CD14-positive monocyte (primary cell): Measurements from ENCODE around the gene APOBEC3F. TPM values are rescaled to one million over a fixed set of nuclear protein-coding genes. Genes with fewer than 3 reads are reported as not detected.

Source experiments
- DNase-seq, 3 donors: peaks; one replicate each; pipeline ENCODE4 v3.0.0-alpha.2; 2011 to 2022
- H2AFZ ChIP-seq: 2 replicates; pipeline ENCODE4 v1.6.0; 2012; ENCODE audit warnings: mild to moderate bottlenecking, low read depth, low read length, inconsistent platforms; ENCODE audit not compliant: insufficient read depth, poor library complexity, severe bottlenecking
- H3K27ac ChIP-seq, 2 donors: 1 replicate in 1 of 2; 2 replicates in 1 of 2; pipeline ENCODE4 v1.5.1; 2012 to 2013; ENCODE audit warnings: low read length in 2 of 2, control low read depth in 1 of 2, inconsistent platforms in 1 of 2, low read depth in 1 of 2, mild to moderate bottlenecking in 1 of 2
- H3K27me3 ChIP-seq, 2 donors: one replicate each; pipeline versions ENCODE4 v1.6.0 to v1.6.1; 2011 to 2013; ENCODE audit warnings: low read length in 2 of 2; ENCODE audit not compliant: control insufficient read depth in 2 of 2, insufficient read depth in 2 of 2
- H3K36me3 ChIP-seq, 2 donors: replicated peaks in 1 of 2; 1 replicate in 1 of 2; 2 replicates in 1 of 2; pipeline versions ENCODE4 v1.5.1 to v1.6.1; 2012 to 2013; ENCODE audit warnings: low read length in 2 of 2, control low read depth in 1 of 2, inconsistent platforms in 1 of 2, mild to moderate bottlenecking in 1 of 2; ENCODE audit not compliant: insufficient read depth in 2 of 2, control insufficient read depth in 1 of 2
- H3K4me1 ChIP-seq, 2 donors: 1 replicate in 1 of 2; 2 replicates in 1 of 2; pipeline versions ENCODE4 v1.5.1 to v1.6.1; 2012 to 2013; ENCODE audit warnings: low read length in 2 of 2, control low read depth in 1 of 2, inconsistent platforms in 1 of 2, mild to moderate bottlenecking in 1 of 2, moderate library complexity in 1 of 2; ENCODE audit not compliant: insufficient read depth in 2 of 2, control insufficient read depth in 1 of 2
- H3K4me2 ChIP-seq: replicated peaks from 2 replicates; pipeline ENCODE3; 2012; ENCODE audit warnings: low read length, moderate library complexity, mild to moderate bottlenecking; ENCODE audit not compliant: poor library complexity, severe bottlenecking; ENCODE audit errors: extremely low read depth
- H3K4me3 ChIP-seq, 3 experiments: fragments of 200-600 bp in 1 of 3; sonication (generic) in 1 of 3; replicated peaks in 1 of 3; 1 replicate in 2 of 3; 2 replicates in 1 of 3; pipeline ENCODE4 v1.5.1; 2011 to 2013; ENCODE audit warnings: low read length in 3 of 3, mild to moderate bottlenecking in 3 of 3, control low read depth in 2 of 3, low read depth in 2 of 3, inconsistent platforms in 1 of 3, moderate library complexity in 1 of 3
- H3K79me2 ChIP-seq: 2 replicates; pipeline ENCODE4 v1.6.0; 2012; ENCODE audit warnings: mild to moderate bottlenecking, control low read depth, inconsistent platforms, low read length, moderate library complexity; ENCODE audit not compliant: insufficient read depth
- H3K9ac ChIP-seq: 2 replicates; pipeline ENCODE4 v1.6.0; 2017; ENCODE audit warnings: low read length, mild to moderate bottlenecking; ENCODE audit not compliant: insufficient read depth, poor library complexity, severe bottlenecking
- H3K9me3 ChIP-seq, 2 donors: replicated peaks in 1 of 2; 1 replicate in 1 of 2; 2 replicates in 1 of 2; pipeline versions ENCODE4 v1.5.1 to v1.6.1; 2012 to 2013; ENCODE audit warnings: low read length in 2 of 2, control low read depth in 1 of 2; ENCODE audit not compliant: control insufficient read depth in 1 of 2, insufficient read depth in 1 of 2
- H4K20me1 ChIP-seq: 2 replicates; pipeline ENCODE4 v1.6.0; 2012; ENCODE audit warnings: mild to moderate bottlenecking, low read length, control low read depth, moderate library complexity; ENCODE audit not compliant: insufficient read depth
- H3K27ac Mint-ChIP-seq, 7 donors: one replicate each; pipeline ENCODE4 v1.8.0; 2020; ENCODE audit warnings: mild to moderate bottlenecking in 7 of 7, mixed read lengths in 7 of 7, moderate library complexity in 6 of 7, inconsistent platforms in 2 of 7
- H3K27me3 Mint-ChIP-seq, 3 donors: one replicate each; pipeline ENCODE4 v1.8.0; 2021 to 2022; ENCODE audit warnings: low read depth in 3 of 3, mild to moderate bottlenecking in 3 of 3, mixed read lengths in 3 of 3, moderate library complexity in 3 of 3, inconsistent platforms in 1 of 3
- H3K36me3 Mint-ChIP-seq, 2 donors: one replicate each; pipeline ENCODE4 v1.8.0; 2020; ENCODE audit warnings: mixed read lengths in 2 of 2, inconsistent platforms in 1 of 2, mild to moderate bottlenecking in 1 of 2
- H3K4me1 Mint-ChIP-seq: one replicate; pipeline ENCODE4 v1.8.0; 2020; ENCODE audit warnings: mild to moderate bottlenecking, mixed read lengths
- H3K4me3 Mint-ChIP-seq, 2 donors: one replicate each; pipeline ENCODE4 v1.8.0; 2020; ENCODE audit warnings: mild to moderate bottlenecking in 2 of 2, mixed read lengths in 2 of 2, moderate library complexity in 1 of 2
- H3K9me3 Mint-ChIP-seq, 7 donors: one replicate each; pipeline ENCODE4 v1.8.0; 2020 to 2022; ENCODE audit warnings: mixed read lengths in 7 of 7, mild to moderate bottlenecking in 6 of 7, moderate library complexity in 6 of 7, inconsistent platforms in 2 of 7
- CTCF ChIP-seq: fragments of 200-600 bp; IDR thresholded peaks from one replicate; pipeline ENCODE4 v1.8.0; 2022; ENCODE audit warnings: antibody characterized with exemption, mild to moderate bottlenecking
- WGBS: methylation state at CpG from one replicate; pipeline ENCODE4 v1.1.5; 2013; ENCODE audit warnings: missing lambda C conversion rate; ENCODE audit not compliant: insufficient coverage; 5-methylcytosine and 5-hydroxymethylcytosine counted together
- intact Hi-C, 2 donors: fragments of 100-400 bp; cut with micrococcal nuclease; formaldehyde crosslinking; loops; one replicate each; pipeline versions ENCODE4 v1.15.0 to v1.15.1; 2023
- polyA plus RNA-seq, 3 donors: library from polyadenylated mRNA; depleted of rRNA in 1 of 3; unstranded in 2 of 3; stranded (reverse) in 1 of 3; fragments of 300-500 nt in 2 of 3; fragments of >200 nt in 1 of 3; fragmentation: Illumina TruSeq in 2 of 3; gene quantifications; 1 replicate in 2 of 3; 2 replicates in 1 of 3; pipeline ENCODE4 v1.2.3, GENCODE V29; 2012 to 2021

Gene APOBEC3F
- polyA plus RNA-seq, 3 donors = 4.1 to 8.0 (median 4.4) TPM

- peaks cover 17 to 24% of the 10 kb centered on the region in 2 donors for H3K36me3 Mint-ChIP-seq
These were observed 14.0 kb upstream of the APOBEC3F start for GRCh38 chr22:39026509-39027150.

GRCh38 chr22:39027717-39028116 is 12.9 kb upstream of the APOBEC3F start:
- H3K36me3 Mint-ChIP-seq = peaks cover 17 to 23% of the 10 kb centered on the region in 2 donors
- Histone ChIP-seq H3K9me3 (no peaks in the 10 kb centered on the region), H2AFZ (no peak overlapping the region), H3K27ac (no peak overlapping the region), H3K4me1 (peaks cover 0 to 2% of the 10 kb centered on the region in 2 donors), H4K20me1 (no peaks in the 10 kb centered on the region), H3K27me3 (no peaks in the 10 kb centered on the region), H3K79me2 (no peaks in the 10 kb centered on the region), H3K4me2 (no peak overlapping the region), H3K9ac (no peak overlapping the region), H3K36me3 (peaks cover 2 to 9% of the 10 kb centered on the region in 2 donors), H3K4me3 (no peak overlapping the region)
- H3K27me3 Mint-ChIP-seq = no peaks in the 10 kb centered on the region
- H3K9me3 Mint-ChIP-seq = no peaks in the 10 kb centered on the region
- no peak for DNase-seq
- TF ChIP-seq CTCF = no peak
- intact Hi-C loops = no loop called here
- H3K4me3 Mint-ChIP-seq = no peak overlapping the region
- H3K27ac Mint-ChIP-seq = no peak overlapping the region
- WGBS = 96% methylated on average over 4 of the region's 4 CpGs
- H3K4me1 Mint-ChIP-seq = peaks cover 8% of the 10 kb centered on the region

More at GRCh38 chr22:39026509-39027150, 14.0 kb upstream of the APOBEC3F start:
- DNase-seq = no peak
- TF ChIP-seq CTCF = no peak
- H3K9me3 Mint-ChIP-seq = no peaks in the 10 kb centered on the region
- no peak overlapping the region for H3K27ac ChIP-seq
- H3K4me3 ChIP-seq = no peak overlapping the region
- H3K27me3 ChIP-seq = no peaks in the 10 kb centered on the region
- no peaks in the 10 kb centered on the region for H4K20me1 ChIP-seq
- H2AFZ ChIP-seq = no peak overlapping the region
- H3K9ac ChIP-seq = no peak overlapping the region
- no peak overlapping the region for H3K4me3 Mint-ChIP-seq
- peaks cover 16% of the 10 kb centered on the region for H3K4me1 Mint-ChIP-seq
- no peaks in the 10 kb centered on the region for H3K27me3 Mint-ChIP-seq
- no peak overlapping the region for H3K27ac Mint-ChIP-seq
- no peaks in the 10 kb centered on the region for H3K9me3 ChIP-seq
- 78% methylated on average over 4 of the region's 12 CpGs for WGBS
- no peaks in the 10 kb centered on the region for H3K79me2 ChIP-seq
- H3K4me2 ChIP-seq = no peak overlapping the region
- H3K4me1 ChIP-seq = peaks cover 6 to 7% of the 10 kb centered on the region in 2 donors
- intact Hi-C loops = no loop called here
- H3K36me3 ChIP-seq = peaks cover 2 to 9% of the 10 kb centered on the region in 2 donors
